ENCODE results near the gene WDFY4.

The WDFY4 gene

DNA sequence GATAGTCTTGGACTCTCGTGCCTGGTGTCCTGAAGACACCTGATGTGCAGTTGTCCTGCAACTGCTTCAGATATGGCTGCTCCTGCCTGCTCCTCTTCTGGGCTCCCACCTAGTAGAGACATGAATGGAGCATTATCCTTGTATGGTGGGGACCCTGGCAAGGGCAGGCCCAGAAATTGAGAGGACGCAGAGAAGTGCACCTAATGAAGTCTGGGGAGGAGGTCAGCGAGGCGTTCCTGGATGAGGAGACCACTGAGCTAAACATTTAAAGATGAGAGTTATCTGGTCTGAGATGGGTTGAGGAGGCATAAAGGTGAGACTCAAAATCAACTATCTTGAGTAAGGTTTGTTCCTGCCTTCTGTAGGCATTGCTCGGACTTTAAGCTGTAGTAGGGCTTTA, 66.3 kb downstream of the WDFY4 start:
- no peak for DNase-seq

DNA sequence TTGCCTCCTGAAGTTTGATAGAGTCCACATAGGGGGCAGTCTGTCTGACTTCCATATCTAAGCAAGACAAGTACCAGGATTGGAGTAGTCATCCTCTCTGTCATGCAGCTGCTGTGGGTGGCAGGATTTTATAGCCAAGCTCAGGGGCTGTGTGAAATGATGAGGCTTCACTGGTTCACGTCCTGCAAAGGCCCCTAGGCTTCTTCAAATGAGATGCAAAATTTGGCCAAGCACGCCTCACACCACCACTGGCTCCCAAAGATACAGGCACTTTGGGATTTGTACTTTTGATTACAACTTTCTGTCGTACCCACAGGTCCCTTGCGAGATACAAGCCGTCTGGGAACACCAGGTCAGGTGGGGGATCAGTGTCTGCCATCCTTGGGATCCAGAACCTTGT, 67.1 kb downstream of the WDFY4 start:
- DNase-seq, result no peak

DNA sequence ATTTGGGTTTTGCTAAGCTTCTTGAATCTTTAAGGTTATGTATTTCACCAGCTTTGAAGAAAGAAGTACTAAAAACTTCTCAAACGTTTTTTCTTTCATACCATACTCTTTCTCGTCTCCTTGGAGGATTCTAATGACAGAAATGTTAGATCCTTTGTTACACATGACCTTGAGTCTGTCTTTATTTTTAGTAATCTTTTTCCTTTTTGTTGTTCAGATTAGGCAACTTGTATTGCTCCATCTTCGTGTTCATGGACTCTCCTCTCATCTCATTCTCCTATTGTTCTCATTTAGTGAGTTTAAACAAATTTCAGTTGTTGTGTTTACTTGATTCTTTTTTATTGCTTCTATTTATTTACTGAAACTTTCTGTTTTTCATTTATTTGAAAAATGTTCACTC, 73.7 kb downstream of the WDFY4 start:
- no peak for DNase-seq

DNA sequence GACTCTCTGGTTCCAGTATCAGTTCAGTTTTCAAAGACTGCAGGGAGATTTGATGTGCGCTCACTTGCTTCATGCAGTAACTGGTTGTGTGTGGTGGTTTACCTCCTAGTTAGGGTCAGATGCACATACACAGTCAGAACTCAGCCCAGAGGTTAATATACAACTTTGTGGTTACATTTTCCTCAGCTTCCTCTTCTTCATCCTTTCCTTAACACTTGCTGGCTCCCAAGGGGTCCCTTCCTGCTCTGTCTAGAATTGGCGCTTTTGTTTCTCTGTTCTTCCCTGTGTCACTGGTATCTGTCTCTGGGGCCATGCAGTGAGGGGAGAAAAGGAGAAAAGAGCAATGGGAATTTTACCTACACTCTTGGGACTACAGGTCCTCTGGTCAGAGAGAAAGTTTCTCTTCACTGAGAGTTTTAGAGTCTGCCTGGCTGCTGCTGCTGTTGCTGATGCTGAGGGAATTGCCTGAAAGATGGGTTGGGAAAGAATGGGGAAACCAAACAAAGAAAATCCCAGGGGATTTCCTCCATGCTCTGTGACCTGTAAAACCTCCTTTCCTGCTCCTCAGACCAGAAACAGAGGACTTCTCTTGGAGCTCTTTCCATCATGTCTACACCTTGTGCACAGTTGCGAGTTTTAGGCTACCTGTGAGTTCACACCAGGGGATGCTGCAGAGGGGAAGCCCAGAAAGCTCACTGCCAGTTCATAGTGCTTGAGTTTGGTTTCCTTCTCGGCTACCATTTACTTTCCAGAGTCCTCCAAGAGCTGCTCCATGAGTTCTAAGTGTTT, 74.6 kb downstream of the WDFY4 start:
- DNase-seq, result no peak

DNA sequence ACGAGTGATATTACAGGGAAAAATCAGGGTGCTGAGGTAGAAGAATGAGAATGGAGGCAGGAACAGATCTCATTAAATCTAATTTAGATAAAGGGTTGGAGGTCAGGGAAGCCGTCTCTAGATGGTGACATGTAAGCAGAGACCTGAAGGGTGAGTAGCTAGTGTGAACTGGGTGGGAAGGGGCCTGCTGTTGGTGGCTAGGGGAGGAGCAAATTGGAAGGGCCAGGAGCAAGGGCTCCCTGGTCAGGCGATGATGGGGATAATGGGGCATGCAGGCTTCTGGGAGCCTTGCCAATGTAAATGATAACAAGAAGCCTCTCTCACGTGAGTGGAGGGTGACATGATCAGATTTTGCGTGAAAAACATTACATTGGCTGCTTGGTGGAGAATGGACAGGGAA, 76.3 kb downstream of the WDFY4 start:
- DNase-seq, result no peak

DNA sequence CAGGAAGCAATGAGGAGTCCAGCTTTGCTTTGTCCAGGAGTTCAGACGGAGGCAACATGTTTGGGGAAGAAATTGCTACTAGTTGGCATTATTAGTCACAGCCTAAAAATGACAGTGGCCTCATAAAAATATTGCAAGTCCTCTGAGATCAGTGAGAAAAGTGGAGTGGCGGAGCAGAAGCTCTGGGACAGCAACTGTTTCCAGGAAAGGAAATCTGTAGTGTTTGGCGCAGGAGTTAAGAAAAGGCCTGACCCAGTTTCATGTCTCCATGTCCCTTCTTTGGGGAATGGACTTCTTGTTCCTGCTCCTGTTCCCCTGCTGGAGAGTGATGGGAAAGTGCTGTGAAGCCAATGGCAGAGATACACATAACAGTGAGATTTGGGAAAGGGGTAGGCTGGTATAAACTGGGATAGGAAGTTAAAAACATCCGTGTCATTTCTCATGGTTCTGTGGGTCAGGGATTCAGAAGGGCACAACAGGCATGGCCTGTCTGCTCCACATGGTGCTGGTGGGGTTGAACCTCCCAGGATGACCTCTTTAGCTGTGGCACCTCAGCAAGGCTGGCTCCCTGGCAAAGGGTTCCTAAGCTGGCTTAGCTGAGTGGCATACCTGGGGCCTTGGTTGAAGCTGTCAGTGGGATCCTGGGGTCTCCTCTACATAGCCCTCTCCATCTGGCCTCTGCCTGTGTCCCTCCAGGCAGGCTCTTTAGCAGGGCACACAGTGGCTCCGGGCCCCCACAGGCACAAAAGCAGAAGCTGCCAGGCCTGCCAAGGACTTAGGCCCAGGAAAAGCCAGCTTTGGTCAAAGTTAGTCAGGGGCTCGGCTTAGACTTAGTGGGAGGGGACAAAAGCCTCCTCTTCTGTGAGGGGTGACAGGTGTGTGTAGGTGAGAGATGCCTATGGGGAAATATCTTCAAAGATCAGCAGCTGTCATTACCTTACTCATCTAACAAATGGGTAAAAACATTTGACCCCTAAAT, 77.7 kb downstream of the WDFY4 start:
- no peak for DNase-seq

DNA sequence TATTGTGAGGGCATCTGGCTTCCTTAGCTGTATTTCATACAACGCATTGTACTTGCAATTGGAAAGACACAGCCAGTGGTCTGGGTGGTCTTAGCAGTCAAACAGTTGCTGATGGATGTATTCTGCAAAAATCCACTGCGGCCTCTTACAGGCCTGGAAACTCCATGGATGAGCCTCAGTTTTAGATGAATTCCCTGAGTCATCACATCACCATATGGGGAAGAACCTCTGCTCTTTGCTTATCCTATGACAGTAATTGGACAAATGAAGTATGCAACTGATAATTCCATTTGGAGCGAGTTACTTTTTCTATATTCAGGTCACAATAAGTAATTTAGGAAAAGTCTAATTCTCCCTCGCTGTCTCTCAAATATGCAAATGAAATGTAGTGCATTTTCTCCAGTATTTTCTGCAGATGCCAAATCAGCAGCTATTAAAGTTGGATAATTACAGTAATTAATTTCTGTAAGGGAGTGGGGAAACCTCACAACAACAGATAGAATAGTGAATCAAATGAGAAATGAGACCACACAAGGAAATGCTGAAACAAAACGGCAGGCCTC, 78.8 kb downstream of the WDFY4 start:
- DNase-seq, result no peak

DNA sequence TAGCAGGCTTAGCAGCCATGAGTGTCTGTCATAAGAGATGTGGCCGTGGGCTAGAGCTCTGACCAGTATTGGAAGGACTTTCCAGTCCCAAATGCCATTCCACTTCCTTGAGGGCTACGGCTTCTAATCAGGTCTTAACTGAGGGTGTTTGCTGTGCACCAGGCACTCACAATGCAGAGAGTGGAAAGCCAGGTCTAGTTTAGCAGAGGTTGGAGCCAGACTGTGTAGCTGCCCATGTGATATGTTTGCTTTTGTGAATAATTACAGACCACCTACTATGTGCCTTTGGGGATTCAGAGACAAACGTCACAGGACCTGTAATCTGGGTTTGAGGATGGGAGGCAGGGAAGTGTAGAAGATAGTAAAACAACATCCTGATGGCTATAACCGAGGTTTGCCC, 79.8 kb downstream of the WDFY4 start:
- no peak for DNase-seq

DNA sequence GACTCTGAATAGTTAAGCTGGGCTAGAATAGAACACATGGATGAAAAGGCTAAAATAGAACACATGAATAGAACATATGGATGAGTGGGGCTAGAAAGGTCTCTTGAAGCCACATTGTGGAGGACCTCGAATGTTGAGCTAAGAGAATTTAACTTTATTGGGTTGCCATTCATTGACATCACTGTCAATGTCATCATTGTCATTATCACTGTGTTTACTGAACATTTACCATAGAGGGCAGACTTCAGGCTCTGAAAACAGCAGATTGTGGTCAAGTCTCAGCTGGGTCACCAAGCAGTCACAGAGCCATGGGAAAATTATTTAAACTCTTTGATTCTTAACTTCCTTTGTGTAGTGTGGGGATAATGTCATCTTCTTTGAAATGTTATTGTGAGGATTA, 80.4 kb downstream of the WDFY4 start:
- no peak for DNase-seq

DNA sequence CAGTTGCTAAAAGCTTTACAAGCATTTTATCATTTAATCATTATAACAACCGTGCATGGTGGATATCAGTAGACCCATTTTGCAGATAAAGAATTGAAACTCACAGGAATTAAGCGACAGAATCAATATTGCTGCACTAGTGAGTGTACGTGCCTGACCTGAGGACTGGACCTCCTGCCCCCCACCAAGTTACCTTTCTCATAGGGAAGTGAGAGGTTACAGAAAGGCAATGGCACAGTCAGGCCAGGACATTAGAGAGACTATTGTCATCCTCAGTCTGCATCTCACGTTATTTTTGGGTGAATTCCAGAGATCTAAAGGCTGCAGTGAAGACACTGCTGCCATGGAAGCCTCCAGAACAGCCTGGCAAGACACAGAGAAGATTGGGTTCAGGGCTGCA, 80.9 kb downstream of the WDFY4 start:
- no peak for DNase-seq

DNA sequence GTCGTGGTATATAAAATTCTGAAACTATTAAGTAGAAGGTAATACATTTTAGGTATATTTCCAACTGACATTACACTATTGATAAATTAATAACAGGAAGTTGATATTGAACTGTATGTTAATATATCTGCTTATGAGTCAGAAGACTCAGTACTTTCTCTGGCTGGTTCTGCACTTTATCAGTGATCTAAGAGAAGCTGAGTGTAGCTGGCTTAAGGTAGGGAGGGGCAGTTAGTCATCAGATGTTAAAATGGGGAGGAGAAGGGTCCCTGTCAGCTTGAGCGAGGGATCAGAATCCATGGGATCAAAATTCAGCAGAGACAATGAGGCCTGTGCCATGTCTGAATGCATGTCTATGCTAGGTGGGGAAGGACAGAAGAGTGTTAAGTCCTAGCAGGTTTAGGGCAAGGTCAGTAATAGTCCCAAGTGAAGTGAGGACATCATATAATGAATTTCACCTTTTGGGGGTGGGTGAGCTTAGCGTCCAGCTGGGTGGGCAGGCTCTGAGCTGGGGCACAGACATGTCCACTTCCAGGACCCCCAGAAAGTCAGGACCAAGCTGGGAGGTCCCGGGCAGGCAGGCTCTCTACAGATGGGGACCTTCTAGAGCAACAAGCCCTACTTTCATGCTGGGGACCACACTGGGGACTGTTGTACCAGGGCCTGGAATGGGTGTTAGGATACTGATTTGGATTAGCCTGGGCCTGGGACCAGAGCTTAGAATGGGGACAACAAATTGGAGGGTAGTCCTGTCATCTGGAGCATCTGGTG, 82.9 kb downstream of the WDFY4 start:
- DNase-seq, result no peak

DNA sequence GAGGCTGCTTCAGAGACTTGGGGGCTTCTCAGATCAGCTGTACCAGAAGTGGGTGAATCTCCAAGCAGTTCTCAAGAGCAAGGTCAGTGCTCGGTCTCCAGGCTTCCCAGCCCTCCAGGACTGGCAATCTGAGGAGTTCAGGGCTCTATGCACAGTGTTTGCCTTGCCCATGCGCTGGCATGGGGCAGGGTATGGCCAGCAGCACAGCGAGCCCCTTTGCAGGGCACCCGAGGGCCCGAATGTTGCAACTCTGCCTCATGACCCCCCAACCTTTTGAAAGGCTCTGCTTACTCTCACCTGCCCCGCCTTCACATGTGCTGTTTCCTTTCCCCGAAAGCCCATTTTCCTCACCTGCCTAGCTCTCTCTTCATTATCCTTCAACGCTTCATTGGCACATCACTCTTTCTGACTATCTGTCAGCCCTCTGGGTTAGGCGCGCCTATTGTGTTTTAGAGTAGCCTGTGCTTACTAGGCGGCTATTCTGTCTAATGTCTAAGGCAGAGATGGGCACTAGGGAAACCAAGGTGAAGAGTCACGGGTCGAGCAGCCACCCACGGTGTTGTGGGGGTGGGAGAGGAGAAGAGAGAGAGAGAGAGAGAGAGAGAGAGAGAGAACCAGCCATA, 83.6 kb downstream of the WDFY4 start:
- DNase-seq, result no peak

DNA sequence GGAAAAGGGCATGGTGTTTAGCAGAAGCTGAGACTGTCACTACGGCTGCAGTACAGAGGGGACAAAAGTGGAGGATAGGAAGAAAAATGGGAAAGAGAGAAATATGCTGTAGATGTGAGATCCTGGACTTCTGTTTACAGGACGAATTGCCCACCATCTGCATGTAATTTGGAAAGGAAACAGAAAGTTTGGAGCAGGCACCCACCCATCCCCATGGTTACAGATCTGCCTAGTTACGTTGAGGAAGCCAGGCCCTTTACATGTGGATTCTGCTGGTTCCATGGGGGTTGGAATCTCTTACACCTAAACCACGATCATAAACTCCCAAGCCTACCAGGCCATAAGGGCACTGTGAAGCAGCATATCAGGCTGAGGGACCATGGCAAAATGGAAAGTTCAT, 84.3 kb downstream of the WDFY4 start:
- no peak for DNase-seq

DNA sequence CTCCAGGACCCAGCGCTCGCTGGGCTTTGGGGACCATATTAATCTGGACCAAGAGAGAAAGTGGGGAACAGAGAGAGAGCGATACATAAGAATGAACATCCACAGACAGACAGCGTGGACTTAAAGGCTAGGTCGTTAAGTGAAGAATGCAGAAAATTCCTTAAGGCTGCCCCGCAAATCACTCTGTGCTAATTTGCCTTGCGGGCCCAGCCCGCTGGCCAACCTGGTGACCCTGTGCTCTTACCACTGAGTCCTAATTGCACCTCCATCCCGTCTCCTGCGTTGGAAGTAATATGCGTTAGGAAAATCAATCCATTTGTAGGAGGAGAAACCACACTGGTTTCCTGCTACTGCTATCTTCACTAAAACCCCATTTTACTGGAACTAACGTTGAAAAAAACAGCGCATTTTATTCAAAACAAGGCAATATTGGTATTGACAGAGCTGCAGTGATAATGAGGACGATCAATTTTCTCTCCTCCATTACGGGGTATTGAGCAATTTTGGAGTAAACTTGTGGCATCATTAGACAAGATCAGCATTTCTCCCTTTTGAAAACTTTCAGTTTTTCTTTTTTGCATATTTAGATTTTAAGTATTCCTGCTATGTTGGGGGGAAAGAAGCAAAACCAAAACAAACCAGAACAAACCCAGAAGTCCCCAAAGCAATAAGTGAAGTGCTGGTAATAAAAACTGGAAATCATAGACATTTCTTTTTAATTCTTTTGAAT, 85.2 kb downstream of the WDFY4 start:
- no peak for DNase-seq

DNA sequence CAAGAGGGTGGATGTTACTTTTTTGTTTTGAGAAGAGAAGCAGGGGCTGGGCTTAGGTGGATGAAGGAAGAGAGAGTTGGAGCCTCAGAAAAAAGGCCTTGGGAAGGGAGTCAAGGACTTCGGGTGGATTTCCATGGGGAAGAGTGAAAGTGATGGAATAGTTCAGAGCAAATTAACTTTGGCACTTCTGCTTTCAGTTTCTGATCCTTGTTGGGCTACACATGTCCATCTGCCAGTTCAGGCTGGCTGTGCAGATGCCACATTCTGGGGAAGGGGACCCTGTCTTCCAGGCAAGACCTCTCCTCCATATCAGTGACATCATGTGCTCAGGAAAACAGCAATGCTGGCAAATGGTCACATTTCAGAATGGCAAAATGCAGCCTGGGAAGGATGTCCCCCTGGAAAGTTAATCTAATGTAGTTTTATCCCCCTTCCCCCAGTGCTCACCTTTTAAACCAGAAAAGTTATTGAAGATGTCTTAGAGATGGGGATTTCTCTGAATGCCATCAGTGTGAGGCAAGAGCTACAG, 86.0 kb downstream of the WDFY4 start:
- DNase-seq, result no peak

DNA sequence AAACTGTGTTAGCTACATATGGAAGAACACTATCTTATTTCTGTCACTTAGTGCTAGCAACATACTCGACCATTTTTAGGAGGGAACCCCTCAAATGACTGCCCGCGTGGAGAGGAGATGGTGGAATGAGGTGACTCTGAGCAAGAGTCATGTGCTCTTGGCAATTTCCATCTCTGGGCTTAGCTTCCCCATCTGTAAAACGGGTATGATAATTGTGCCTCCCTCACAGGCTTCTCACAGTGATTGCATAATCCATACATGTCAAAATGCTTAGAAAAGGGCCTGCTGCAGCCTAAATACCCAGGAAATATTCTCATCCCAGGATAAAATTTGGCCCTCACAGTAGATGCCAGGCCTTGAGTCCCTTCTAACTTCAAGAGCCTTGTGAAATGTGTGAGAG, 86.6 kb downstream of the WDFY4 start:
- no peak for DNase-seq

DNA sequence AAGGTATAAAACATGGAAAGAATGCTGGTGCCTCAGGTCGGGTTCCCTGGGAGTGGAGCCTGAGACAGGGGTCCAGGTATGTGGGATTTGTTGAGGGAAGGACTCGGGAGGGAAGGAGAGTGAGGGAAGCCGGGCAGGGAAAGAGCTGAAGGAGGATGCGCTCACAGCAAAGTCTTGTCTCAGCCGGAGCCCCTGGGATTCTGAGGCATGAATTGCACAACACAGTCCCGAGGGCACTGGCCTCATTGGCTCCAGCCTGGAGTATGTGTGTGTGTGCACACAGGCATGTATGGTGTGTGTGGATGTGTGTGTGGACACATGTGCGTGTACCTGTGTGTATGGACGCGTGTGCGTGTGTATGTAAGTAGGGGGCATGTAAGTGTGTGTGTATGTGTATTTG, 87.4 kb downstream of the WDFY4 start:
- no peak for DNase-seq

DNA sequence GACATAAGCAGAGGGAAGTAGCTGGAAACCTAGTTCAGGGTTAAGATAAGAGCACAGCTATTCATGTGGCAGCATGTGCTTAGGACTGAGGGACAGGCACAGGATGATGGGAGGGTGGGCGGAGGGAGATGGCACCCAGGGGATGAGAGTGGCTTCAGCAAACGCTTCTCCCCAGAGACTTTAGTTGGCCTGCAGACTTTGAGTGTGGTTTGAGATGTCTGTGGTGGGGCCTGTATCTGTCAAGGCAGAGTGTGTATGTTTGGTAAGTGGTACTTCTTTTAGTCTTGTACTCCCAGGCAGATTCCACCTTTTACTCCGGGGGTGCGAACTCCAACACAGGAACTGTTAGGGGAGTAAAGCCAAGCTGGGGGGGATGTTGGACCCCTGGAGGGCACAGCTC, 88.9 kb downstream of the WDFY4 start:
- no peak for DNase-seq

DNA sequence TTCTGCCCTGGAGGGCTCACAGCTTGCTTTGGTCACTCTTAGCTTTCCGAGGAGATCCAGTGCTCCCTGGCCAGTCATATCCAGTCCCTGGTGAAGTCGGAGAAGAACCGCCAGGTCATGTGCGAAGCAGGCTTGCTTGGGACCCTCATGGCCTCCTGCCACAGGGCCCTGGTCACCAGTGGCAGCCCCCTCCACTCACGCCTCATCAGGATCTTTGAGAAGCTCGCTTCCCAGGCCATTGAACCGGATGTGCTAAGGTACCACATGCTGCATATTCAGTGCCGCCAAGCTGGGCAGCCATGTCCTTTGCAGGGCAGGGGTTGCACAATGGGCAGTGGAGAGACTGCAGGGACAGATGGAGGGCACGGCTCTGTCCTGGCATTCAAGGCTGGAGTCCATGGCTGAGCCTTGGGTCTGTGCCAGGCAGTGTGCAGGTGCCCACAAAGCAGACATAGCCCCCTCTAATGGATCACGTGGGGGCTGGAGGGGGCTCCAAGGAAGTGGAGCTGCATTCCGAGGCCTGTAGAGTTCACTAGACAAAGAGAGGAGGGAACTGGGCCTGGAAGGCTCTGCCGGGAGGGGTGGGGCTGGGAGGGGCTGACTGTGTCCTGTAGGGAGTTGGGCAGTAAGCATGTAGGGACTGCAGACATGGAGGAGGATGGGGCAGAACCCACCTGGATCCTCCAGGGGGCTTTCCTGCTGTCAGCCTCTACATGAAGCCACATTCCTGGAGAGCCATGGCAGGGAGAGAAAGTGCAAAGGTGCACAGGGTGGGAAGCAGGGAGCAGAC, 89.9 kb downstream of the WDFY4 start:
- no peak for DNase-seq

DNA sequence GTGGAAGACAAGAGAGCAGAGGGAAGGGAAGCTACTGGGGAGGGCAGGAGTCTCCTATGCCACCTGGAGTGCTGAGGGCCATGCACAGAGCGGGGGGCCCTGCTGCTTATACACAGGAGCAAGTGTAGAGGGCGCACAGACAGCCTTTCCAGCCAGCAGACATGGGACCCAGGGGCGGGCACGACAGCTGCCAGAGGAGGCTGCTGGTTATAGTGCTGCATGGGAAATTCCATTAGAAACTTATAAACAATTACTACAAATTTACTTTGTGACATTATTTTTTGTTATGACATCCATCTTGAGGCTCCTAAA, 90.5 kb downstream of the WDFY4 start:
- no peak for DNase-seq

DNA sequence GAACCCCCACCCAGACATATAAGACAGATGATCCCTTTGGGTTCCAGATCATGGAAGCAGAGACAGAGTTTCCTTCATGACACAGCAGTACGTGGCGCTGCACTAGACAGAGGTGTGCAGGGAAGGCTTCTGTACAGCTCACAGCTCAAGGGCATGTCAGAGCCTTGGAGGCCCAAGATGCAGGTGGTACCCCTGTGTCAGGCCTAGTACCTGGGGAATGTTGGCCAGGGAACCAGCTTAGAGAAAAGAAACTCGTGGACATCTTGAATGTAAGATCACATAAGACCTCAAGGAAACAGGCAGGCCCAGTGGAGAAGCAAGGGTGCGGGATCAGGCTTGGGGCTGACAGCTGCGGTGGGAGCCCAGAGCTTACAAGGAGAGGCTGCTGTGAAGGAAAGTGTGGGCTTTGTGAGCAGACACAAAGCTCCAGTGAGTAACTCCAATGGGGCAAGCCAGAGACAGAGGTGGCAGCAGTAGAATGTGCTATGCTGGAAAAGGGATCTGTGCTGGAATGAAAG, 91.4 kb downstream of the WDFY4 start:
- DNase-seq, result no peak
